Measurements from ENCODE around the gene PPP6R1. TPM values are rescaled to one million over a fixed set of nuclear protein-coding genes. Genes with fewer than 3 reads are reported as not detected.
A peak's percentile ranks its signal among the peaks of the same experiment; 100 is the strongest.

PPP6R1 gene
- polyA plus RNA-seq, 2 donors = 29.8 to 30.6 TPM

DNA sequence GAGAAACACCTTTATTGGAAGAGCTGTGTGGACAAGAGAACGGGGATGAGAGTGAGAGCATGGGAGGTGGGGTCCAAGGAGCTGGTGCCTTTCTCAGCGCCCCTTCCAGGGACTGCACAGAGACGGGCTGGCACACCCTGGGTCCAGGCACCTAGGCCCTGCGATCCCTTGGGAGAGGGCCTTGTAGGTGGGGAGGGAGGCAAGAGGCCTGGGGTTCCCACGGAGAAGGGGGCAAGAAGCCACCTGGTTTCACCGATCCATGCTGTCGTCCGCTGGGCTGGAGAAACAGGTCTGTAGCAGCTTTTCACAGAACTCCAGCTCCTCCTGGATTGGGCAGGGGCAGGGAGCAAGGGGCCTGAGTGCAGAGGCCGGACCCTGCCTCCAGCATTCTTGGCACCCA is 3.5 kb upstream of the PPP6R1 start:
- Histone ChIP-seq H3K27me3 (ENCODE audit: control insufficient read depth in 1 of 2, insufficient read depth in 2 of 2, low read length in 2 of 2) (no peaks in the 10 kb centered on the region), H3K9me3 (ENCODE audit: control insufficient read depth in 2 of 2, insufficient read depth in 1 of 2, low read depth in 1 of 2, low read length in 1 of 2) (no peaks in the 10 kb centered on the region), H3K4me1 (ENCODE audit: control insufficient read depth in 2 of 2, insufficient read depth in 2 of 2, low read length in 1 of 2) (no peaks in the 10 kb centered on the region), H3K27ac (ENCODE audit: low read depth in 2 of 2, low read length in 1 of 2) (no peak overlapping the region), H3K4me3 (ENCODE audit: low read depth in 1 of 2, low read length in 2 of 2) (no peak overlapping the region), H3K36me3 (ENCODE audit: control insufficient read depth in 2 of 2, insufficient read depth in 2 of 2, low read length in 1 of 2) (peaks cover 0 to 10% of the 10 kb centered on the region in 2 donors)
- WGBS, 2 donors = 95 to 96% methylated on average over 8 to 9 of the region's 9 CpGs

DNA sequence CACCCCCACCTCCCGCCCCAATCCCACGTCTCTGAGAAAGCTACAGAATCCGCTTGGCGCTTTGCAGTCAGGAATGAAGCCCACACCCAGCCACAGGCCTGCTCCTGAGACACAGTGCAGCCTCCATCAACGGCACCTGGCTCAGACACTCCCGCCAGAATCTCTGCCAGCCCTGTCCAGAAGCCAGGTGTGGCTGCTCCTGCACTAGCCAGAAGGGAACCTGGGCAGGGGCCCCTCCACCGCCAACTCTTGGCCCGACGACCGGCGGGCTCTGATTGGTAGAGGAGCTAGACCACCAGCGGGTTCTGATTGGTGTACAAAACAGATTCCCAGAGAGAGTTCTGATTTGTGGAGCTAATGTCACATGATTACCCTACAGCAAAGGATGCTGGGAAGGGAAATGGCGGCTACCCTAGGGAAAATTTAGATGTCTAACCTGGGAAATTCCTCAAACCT is 2.9 kb upstream of the PPP6R1 start:
- no peak overlapping the region for H3K27ac ChIP-seq (ENCODE audit: low read depth in 2 of 2, low read length in 1 of 2)
- no peaks in the 10 kb centered on the region for H3K9me3 ChIP-seq (ENCODE audit: control insufficient read depth in 2 of 2, insufficient read depth in 1 of 2, low read depth in 1 of 2, low read length in 1 of 2)
- peaks cover 0 to 10% of the 10 kb centered on the region in 2 donors for H3K36me3 ChIP-seq (ENCODE audit: control insufficient read depth in 2 of 2, insufficient read depth in 2 of 2, low read length in 1 of 2)
- 87 to 88% methylated on average over 13 of the region's 13 CpGs for WGBS, 2 donors
- H3K4me3 ChIP-seq (ENCODE audit: low read depth in 1 of 2, low read length in 2 of 2) = no peak overlapping the region
- H3K4me1 ChIP-seq (ENCODE audit: control insufficient read depth in 2 of 2, insufficient read depth in 2 of 2, low read length in 1 of 2) = peaks cover 3 to 4% of the 10 kb centered on the region in 2 donors
- H3K27me3 ChIP-seq (ENCODE audit: control insufficient read depth in 1 of 2, insufficient read depth in 2 of 2, low read length in 2 of 2) = no peaks in the 10 kb centered on the region

- Histone ChIP-seq H3K9me3 (ENCODE audit: control insufficient read depth in 2 of 2, insufficient read depth in 1 of 2, low read depth in 1 of 2, low read length in 1 of 2) (no peaks in the 10 kb centered on the region), H3K4me3 (ENCODE audit: low read depth in 1 of 2, low read length in 2 of 2) (peak overlapping the region; percentile 90 to 97), H3K27ac (ENCODE audit: low read depth in 2 of 2, low read length in 1 of 2) (peak overlapping the region; percentile 95 to 97), H3K27me3 (ENCODE audit: control insufficient read depth in 1 of 2, insufficient read depth in 2 of 2, low read length in 2 of 2) (no peaks in the 10 kb centered on the region), H3K4me1 (ENCODE audit: control insufficient read depth in 2 of 2, insufficient read depth in 2 of 2, low read length in 1 of 2) (peaks cover 17 to 19% of the 10 kb centered on the region in 2 donors), H3K36me3 (ENCODE audit: control insufficient read depth in 2 of 2, insufficient read depth in 2 of 2, low read length in 1 of 2) (peaks cover 0 to 10% of the 10 kb centered on the region in 2 donors)
- 34 to 39% methylated on average over 29 of the region's 29 CpGs for WGBS, 2 donors
Measured at GRCh38 chr19:55259540-55260210, 858 bp upstream of the PPP6R1 start.

GRCh38 chr19:55258476-55258827 is 365 bp downstream of the PPP6R1 start:
- 0% methylated on average over 9 to 53 of the region's 53 CpGs for WGBS, 2 donors
- Histone ChIP-seq H3K27ac (ENCODE audit: low read depth in 2 of 2, low read length in 1 of 2) (peak overlapping the region; percentile 95 to 97), H3K36me3 (ENCODE audit: control insufficient read depth in 2 of 2, insufficient read depth in 2 of 2, low read length in 1 of 2) (peaks cover 0 to 11% of the 10 kb centered on the region in 2 donors), H3K27me3 (ENCODE audit: control insufficient read depth in 1 of 2, insufficient read depth in 2 of 2, low read length in 2 of 2) (no peaks in the 10 kb centered on the region), H3K4me3 (ENCODE audit: low read depth in 1 of 2, low read length in 2 of 2) (peak overlapping the region; percentile 90 to 97), H3K9me3 (ENCODE audit: control insufficient read depth in 2 of 2, insufficient read depth in 1 of 2, low read depth in 1 of 2, low read length in 1 of 2) (no peaks in the 10 kb centered on the region), H3K4me1 (ENCODE audit: control insufficient read depth in 2 of 2, insufficient read depth in 2 of 2, low read length in 1 of 2) (peaks cover 19 to 21% of the 10 kb centered on the region in 2 donors)

GRCh38 chr19:55257461-55258420 is 1.1 kb downstream of the PPP6R1 start:
- H3K27me3 ChIP-seq (ENCODE audit: control insufficient read depth in 1 of 2, insufficient read depth in 2 of 2, low read length in 2 of 2) = no peaks in the 10 kb centered on the region
- H3K27ac ChIP-seq (ENCODE audit: low read depth in 2 of 2, low read length in 1 of 2) = peak overlapping the region; percentile 95 to 97
- 2 to 3% methylated on average over 47 to 51 of the region's 51 CpGs for WGBS, 2 donors
- peaks cover 0 to 11% of the 10 kb centered on the region in 2 donors for H3K36me3 ChIP-seq (ENCODE audit: control insufficient read depth in 2 of 2, insufficient read depth in 2 of 2, low read length in 1 of 2)
- peak overlapping the region; percentile 90 to 97 for H3K4me3 ChIP-seq (ENCODE audit: low read depth in 1 of 2, low read length in 2 of 2)
- peaks cover 19 to 21% of the 10 kb centered on the region in 2 donors for H3K4me1 ChIP-seq (ENCODE audit: control insufficient read depth in 2 of 2, insufficient read depth in 2 of 2, low read length in 1 of 2)
- no peaks in the 10 kb centered on the region for H3K9me3 ChIP-seq (ENCODE audit: control insufficient read depth in 2 of 2, insufficient read depth in 1 of 2, low read depth in 1 of 2, low read length in 1 of 2)

GRCh38 chr19:55256562-55257460 is 2.0 kb downstream of the PPP6R1 start:
- 33 to 35% methylated on average over 22 of the region's 22 CpGs for WGBS, 2 donors
- H3K4me3 ChIP-seq (ENCODE audit: low read depth in 1 of 2, low read length in 2 of 2) = peak overlapping the region; percentile 90 to 97
- H3K27ac ChIP-seq (ENCODE audit: low read depth in 2 of 2, low read length in 1 of 2) = peak overlapping the region in 1 of 2 donors; percentile 97
- peaks cover 20 to 21% of the 10 kb centered on the region in 2 donors for H3K4me1 ChIP-seq (ENCODE audit: control insufficient read depth in 2 of 2, insufficient read depth in 2 of 2, low read length in 1 of 2)
- no peaks in the 10 kb centered on the region for H3K9me3 ChIP-seq (ENCODE audit: control insufficient read depth in 2 of 2, insufficient read depth in 1 of 2, low read depth in 1 of 2, low read length in 1 of 2)
- H3K27me3 ChIP-seq (ENCODE audit: control insufficient read depth in 1 of 2, insufficient read depth in 2 of 2, low read length in 2 of 2) = no peaks in the 10 kb centered on the region
- peaks cover 0 to 5% of the 10 kb centered on the region in 2 donors for H3K36me3 ChIP-seq (ENCODE audit: control insufficient read depth in 2 of 2, insufficient read depth in 2 of 2, low read length in 1 of 2)

- H3K4me3 ChIP-seq (ENCODE audit: low read depth in 1 of 2, low read length in 2 of 2) = peak overlapping the region; percentile 11 to 27
- peaks cover 0 to 8% of the 10 kb centered on the region in 2 donors for H3K36me3 ChIP-seq (ENCODE audit: control insufficient read depth in 2 of 2, insufficient read depth in 2 of 2, low read length in 1 of 2)
- WGBS, 2 donors = 44 to 48% methylated on average over 17 of the region's 17 CpGs
- H3K9me3 ChIP-seq (ENCODE audit: control insufficient read depth in 2 of 2, insufficient read depth in 1 of 2, low read depth in 1 of 2, low read length in 1 of 2) = no peaks in the 10 kb centered on the region
- H3K27ac ChIP-seq (ENCODE audit: low read depth in 2 of 2, low read length in 1 of 2) = peak overlapping the region; percentile 17 to 66
- H3K27me3 ChIP-seq (ENCODE audit: control insufficient read depth in 1 of 2, insufficient read depth in 2 of 2, low read length in 2 of 2) = no peaks in the 10 kb centered on the region
- H3K4me1 ChIP-seq (ENCODE audit: control insufficient read depth in 2 of 2, insufficient read depth in 2 of 2, low read length in 1 of 2) = peaks cover 21 to 29% of the 10 kb centered on the region in 2 donors
Measured at GRCh38 chr19:55255618-55256423, 3.0 kb downstream of the PPP6R1 start.

- Histone ChIP-seq H3K27me3 (ENCODE audit: control insufficient read depth in 1 of 2, insufficient read depth in 2 of 2, low read length in 2 of 2) (no peaks in the 10 kb centered on the region), H3K27ac (ENCODE audit: low read depth in 2 of 2, low read length in 1 of 2) (peak overlapping the region; percentile 57 to 62), H3K9me3 (ENCODE audit: control insufficient read depth in 2 of 2, insufficient read depth in 1 of 2, low read depth in 1 of 2, low read length in 1 of 2) (no peaks in the 10 kb centered on the region), H3K4me1 (ENCODE audit: control insufficient read depth in 2 of 2, insufficient read depth in 2 of 2, low read length in 1 of 2) (peaks cover 24 to 35% of the 10 kb centered on the region in 2 donors), H3K36me3 (ENCODE audit: control insufficient read depth in 2 of 2, insufficient read depth in 2 of 2, low read length in 1 of 2) (peaks cover 0 to 12% of the 10 kb centered on the region in 2 donors), H3K4me3 (ENCODE audit: low read depth in 1 of 2, low read length in 2 of 2) (peak overlapping the region; percentile 18 to 27)
- 50 to 60% methylated on average over 6 of the region's 6 CpGs for WGBS, 2 donors
Measured at GRCh38 chr19:55254625-55254977, 4.2 kb downstream of the PPP6R1 start.

Measured in esophagus (tissue), 2 donors.